ENCODE data around the gene GJA8.
"Not testable (repeated sequence)": the region's sequence is repeated elsewhere in the genome, so short reads cannot be mapped to it uniquely, and the experiment has no call there.

DNA sequence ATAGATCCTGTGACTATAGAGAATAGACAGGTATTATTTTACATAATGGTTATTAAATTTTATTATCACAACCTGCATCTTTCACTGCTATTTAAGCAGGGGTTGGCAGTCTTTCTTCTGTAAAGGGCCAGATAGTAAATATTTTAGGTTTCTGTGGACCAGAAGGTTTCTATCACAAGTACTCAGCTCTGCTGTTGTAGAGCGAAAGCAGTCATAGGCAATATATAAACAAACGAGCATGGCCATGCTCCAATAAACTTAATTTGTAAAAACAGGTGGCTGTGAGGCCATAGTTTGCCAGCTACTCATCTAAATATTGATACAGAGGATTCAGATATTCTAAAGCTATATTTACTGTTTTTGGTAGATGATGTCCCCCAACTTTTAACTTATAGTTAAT, 37.9 kb downstream of the GJA8 start:
- not testable (repeated sequence) for TF ChIP-seq POLR2A (IDR thresholded peaks at IDR 0.05)
- TF ChIP-seq, protein P1, sequence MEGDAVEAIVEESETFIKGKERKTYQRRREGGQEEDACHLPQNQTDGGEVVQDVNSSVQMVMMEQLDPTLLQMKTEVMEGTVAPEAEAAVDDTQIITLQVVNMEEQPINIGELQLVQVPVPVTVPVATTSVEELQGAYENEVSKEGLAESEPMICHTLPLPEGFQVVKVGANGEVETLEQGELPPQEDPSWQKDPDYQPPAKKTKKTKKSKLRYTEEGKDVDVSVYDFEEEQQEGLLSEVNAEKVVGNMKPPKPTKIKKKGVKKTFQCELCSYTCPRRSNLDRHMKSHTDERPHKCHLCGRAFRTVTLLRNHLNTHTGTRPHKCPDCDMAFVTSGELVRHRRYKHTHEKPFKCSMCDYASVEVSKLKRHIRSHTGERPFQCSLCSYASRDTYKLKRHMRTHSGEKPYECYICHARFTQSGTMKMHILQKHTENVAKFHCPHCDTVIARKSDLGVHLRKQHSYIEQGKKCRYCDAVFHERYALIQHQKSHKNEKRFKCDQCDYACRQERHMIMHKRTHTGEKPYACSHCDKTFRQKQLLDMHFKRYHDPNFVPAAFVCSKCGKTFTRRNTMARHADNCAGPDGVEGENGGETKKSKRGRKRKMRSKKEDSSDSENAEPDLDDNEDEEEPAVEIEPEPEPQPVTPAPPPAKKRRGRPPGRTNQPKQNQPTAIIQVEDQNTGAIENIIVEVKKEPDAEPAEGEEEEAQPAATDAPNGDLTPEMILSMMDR (IDR thresholded peaks at IDR 0.05): not testable (repeated sequence)
